Endothelial cell of umbilical vein (primary cell): Measurements from ENCODE around the gene TSFM. TPM values are rescaled to one million over a fixed set of nuclear protein-coding genes. Genes with fewer than 3 reads are reported as not detected.

Experiments used
- BruUV-seq: library from RNA; stranded (reverse); fragments of 400-500 nt; replicated peaks from 2 replicates; lab custom pipeline; 2021; lab: Mats Ljungman, UMichigan
- CTCF ChIA-PET: fragments of 300-600, 350-600 bp; sonication (Branson Sonifier 250); formaldehyde crosslinking; loops from one replicate; lab custom pipeline; 2021; ENCODE audit warnings: antibody characterized with exemption, inconsistent platforms; lab: Charles Lee
- POLR2A ChIA-PET: fragments of 300-600, 350-600 bp; sonication (Branson Sonifier 250); formaldehyde crosslinking; loops from one replicate; lab custom pipeline; 2021; ENCODE audit warnings: antibody characterized with exemption, inconsistent platforms; lab: Charles Lee
- DNase-seq: peaks from one replicate; pipeline ENCODE4 v3.0.0-alpha.2; 2011; ENCODE audit warnings: low read depth, low spot score
- FAIRE-seq: peaks from 2 replicates; lab custom pipeline; 2011; peaks lifted over from hg19 to GRCh38; lab: Jason Lieb, UNC
- H2AFZ ChIP-seq: 2 replicates; pipeline ENCODE4 v1.6.0; 2012; ENCODE audit warnings: low read depth, low read length, control low read depth, inconsistent platforms
- H3K27ac ChIP-seq: 2 replicates; pipeline ENCODE4 v1.5.1; 2011; ENCODE audit warnings: low read depth, mild to moderate bottlenecking, control low read depth, low read length, moderate library complexity; ENCODE audit not compliant: insufficient read depth
- H3K27me3 ChIP-seq, 2 experiments: 2 replicates each; pipeline versions ENCODE4 v1.6.0 to v1.6.1; 2011; ENCODE audit warnings: low read length in 2 of 2, mixed read lengths in 1 of 2; ENCODE audit not compliant: control insufficient read depth in 2 of 2, insufficient read depth in 2 of 2
- H3K36me3 ChIP-seq, 2 experiments: 2 replicates in 1 of 2; 3 replicates in 1 of 2; pipeline ENCODE4 v1.5.1; 2011; ENCODE audit warnings: low read length in 2 of 2, mild to moderate bottlenecking in 1 of 2, moderate library complexity in 1 of 2; ENCODE audit not compliant: control insufficient read depth in 2 of 2, insufficient read depth in 2 of 2; ENCODE audit errors: extremely low read depth in 1 of 2
- H3K4me1 ChIP-seq: 3 replicates; pipeline ENCODE4 v1.5.1; 2011; ENCODE audit warnings: mild to moderate bottlenecking, low read length; ENCODE audit not compliant: control insufficient read depth, insufficient read depth; ENCODE audit errors: extremely low read depth
- H3K4me2 ChIP-seq: 2 replicates; pipeline ENCODE4 v1.6.1; 2011; ENCODE audit warnings: low read length, control low read depth, mixed read lengths; ENCODE audit not compliant: insufficient read depth
- H3K4me3 ChIP-seq, 3 experiments: fragments of 200-600 bp in 1 of 3; sonication (generic), shearing (Covaris generic) in 1 of 3; replicated peaks in 1 of 3; 2 replicates each; pipeline ENCODE4 v1.5.1; 2011 to 2016; ENCODE audit warnings: control low read depth in 3 of 3, low read length in 3 of 3, mild to moderate bottlenecking in 2 of 3, inconsistent platforms in 1 of 3, low read depth in 1 of 3, moderate library complexity in 1 of 3; ENCODE audit not compliant: insufficient read depth in 1 of 3
- H3K79me2 ChIP-seq: 2 replicates; pipeline ENCODE4 v1.6.0; 2012; ENCODE audit warnings: low read length, inconsistent platforms; ENCODE audit not compliant: control insufficient read depth, insufficient read depth
- H3K9ac ChIP-seq: replicated peaks from 2 replicates; pipeline ENCODE3; 2011; ENCODE audit warnings: low read length, control low read depth; ENCODE audit not compliant: insufficient read depth; ENCODE audit errors: extremely low read depth
- H3K9me1 ChIP-seq: replicated peaks from 3 replicates; pipeline ENCODE4 v1.6.0; 2011; ENCODE audit warnings: mild to moderate bottlenecking, low read length; ENCODE audit not compliant: control insufficient read depth, insufficient read depth; ENCODE audit errors: extremely low read depth
- H3K9me3 ChIP-seq: replicated peaks from 2 replicates; pipeline ENCODE4 v1.5.1; 2012; ENCODE audit warnings: low read length, inconsistent platforms; ENCODE audit not compliant: control insufficient read depth, insufficient read depth
- H4K20me1 ChIP-seq: replicated peaks from 2 replicates; pipeline ENCODE3; 2011; ENCODE audit warnings: mild to moderate bottlenecking, low read length; ENCODE audit not compliant: control insufficient read depth, insufficient read depth; ENCODE audit errors: extremely low read depth
- EZH2 ChIP-seq: IDR thresholded peaks from 2 replicates; pipeline ENCODE4 v1.6.1; 2012; ENCODE audit warnings: borderline replicate concordance, low read depth, mild to moderate bottlenecking, moderate library complexity, low read length, inconsistent platforms; ENCODE audit not compliant: severe bottlenecking
- FOS ChIP-seq: IDR thresholded peaks from 2 replicates; pipeline ENCODE4 v1.6.1; 2011; ENCODE audit warnings: mild to moderate bottlenecking, low read length, moderate library complexity, borderline replicate concordance; ENCODE audit not compliant: insufficient read depth
- GATA2 ChIP-seq: IDR thresholded peaks from 2 replicates; pipeline ENCODE4 v1.7.0; 2011; ENCODE audit warnings: low read depth, mild to moderate bottlenecking, moderate library complexity, mixed read lengths, low read length; ENCODE audit not compliant: insufficient read length, insufficient read depth
- JUN ChIP-seq: IDR thresholded peaks from 2 replicates; pipeline ENCODE4 v1.6.1; 2011; ENCODE audit warnings: borderline replicate concordance, low read depth; ENCODE audit not compliant: insufficient read length, insufficient read depth
- MYC ChIP-seq: IDR thresholded peaks from one replicate; pipeline ENCODE4 v1.6.1; 2011; ENCODE audit warnings: mild to moderate bottlenecking, low read depth, low read length
- POLR2A ChIP-seq: IDR thresholded peaks from 2 replicates; pipeline ENCODE4 v1.6.1; 2012; ENCODE audit warnings: low read depth, mild to moderate bottlenecking, control low read depth, low read length
- POLR2AphosphoS5 ChIP-seq: IDR thresholded peaks from 2 replicates; pipeline ENCODE4 v1.6.1; 2012; ENCODE audit warnings: low read depth, mild to moderate bottlenecking, control low read depth, low read length, moderate library complexity; ENCODE audit not compliant: insufficient read depth
- dilution Hi-C: fragments of 300-500 bp; cut with MboI; formaldehyde crosslinking; loops from one replicate; pipeline ENCODE4 v1.15.0; 2019; ENCODE audit warnings: low sequenced_read_pairs; ENCODE audit not compliant: extremely low pct_ligation_motif_present
- intact Hi-C: fragments of 100-400 bp; cut with micrococcal nuclease; formaldehyde crosslinking; loops from one replicate; pipeline ENCODE4 v1.10.0; 2022
- polyA plus RNA-seq, 4 experiments: library from polyadenylated mRNA; depleted of rRNA in 3 of 4; stranded (reverse) in 3 of 4; unstranded in 1 of 4; fragments of >200 nt; gene quantifications; 2 replicates each; pipeline versions ENCODE4 v1.2.1 to v1.2.3, GENCODE V29; 2011 to 2012; ENCODE audit warnings: missing spikeins in 1 of 4
- total RNA-seq: library from RNA; stranded (reverse); gene quantifications from 2 replicates; pipeline ENCODE4 v1.2.3, GENCODE V29; 2021
- TF ChIP-seq, protein P1 (sequence below), 2 donors: IDR thresholded peaks; 1 replicate in 1 of 2; 2 replicates in 1 of 2; pipeline ENCODE4 v1.5.1; 2011; ENCODE audit warnings: low read length in 2 of 2, mild to moderate bottlenecking in 2 of 2, moderate library complexity in 2 of 2, control low read depth in 1 of 2, inconsistent platforms in 1 of 2, low read depth in 1 of 2; ENCODE audit not compliant: insufficient read depth in 1 of 2; ENCODE audit errors: extremely low read depth in 1 of 2
- TF ChIP-seq, protein P2 (sequence below): IDR thresholded peaks from 2 replicates; pipeline ENCODE4 v1.6.1; 2011; ENCODE audit not compliant: insufficient read depth, insufficient read length

TSFM gene
- total and polyA plus RNA-seq, 2 donors (not counting 3 experiments of a cell fraction or from before 2014, with no cell fraction given), result 16.5 to 41.8 TPM

DNA sequence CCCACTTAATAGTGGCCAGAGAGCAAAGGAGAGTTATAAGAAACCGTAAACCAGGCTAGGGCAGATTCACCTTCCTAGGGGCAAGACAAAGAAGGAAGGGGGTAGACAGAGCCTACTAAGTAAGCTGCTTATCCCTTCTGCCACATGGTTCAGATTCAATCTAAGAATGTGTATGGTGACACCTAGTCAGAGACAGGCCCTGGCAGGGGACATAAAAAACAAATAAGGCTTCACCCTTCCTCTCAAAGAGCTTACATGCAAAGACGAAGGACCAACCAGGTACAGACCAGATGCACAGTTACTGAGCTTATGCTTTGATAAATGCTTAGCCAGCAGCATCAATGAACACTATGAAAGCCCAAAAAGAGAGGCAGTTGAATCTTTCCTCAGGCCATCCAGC lies 20.1 kb upstream of the TSFM start:
- no peak for TF ChIP-seq POLR2AphosphoS5
- no peak for TF ChIP-seq GATA2
- no peak for TF ChIP-seq MYC
- no peak for TF ChIP-seq EZH2
- TF ChIP-seq JUN, result no peak
- TF ChIP-seq, protein P1, sequence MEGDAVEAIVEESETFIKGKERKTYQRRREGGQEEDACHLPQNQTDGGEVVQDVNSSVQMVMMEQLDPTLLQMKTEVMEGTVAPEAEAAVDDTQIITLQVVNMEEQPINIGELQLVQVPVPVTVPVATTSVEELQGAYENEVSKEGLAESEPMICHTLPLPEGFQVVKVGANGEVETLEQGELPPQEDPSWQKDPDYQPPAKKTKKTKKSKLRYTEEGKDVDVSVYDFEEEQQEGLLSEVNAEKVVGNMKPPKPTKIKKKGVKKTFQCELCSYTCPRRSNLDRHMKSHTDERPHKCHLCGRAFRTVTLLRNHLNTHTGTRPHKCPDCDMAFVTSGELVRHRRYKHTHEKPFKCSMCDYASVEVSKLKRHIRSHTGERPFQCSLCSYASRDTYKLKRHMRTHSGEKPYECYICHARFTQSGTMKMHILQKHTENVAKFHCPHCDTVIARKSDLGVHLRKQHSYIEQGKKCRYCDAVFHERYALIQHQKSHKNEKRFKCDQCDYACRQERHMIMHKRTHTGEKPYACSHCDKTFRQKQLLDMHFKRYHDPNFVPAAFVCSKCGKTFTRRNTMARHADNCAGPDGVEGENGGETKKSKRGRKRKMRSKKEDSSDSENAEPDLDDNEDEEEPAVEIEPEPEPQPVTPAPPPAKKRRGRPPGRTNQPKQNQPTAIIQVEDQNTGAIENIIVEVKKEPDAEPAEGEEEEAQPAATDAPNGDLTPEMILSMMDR (IDR thresholded peaks at IDR 0.05; ENCODE audit: extremely low read depth in 1 of 2, insufficient read depth in 1 of 2, low read depth in 1 of 2, low read length in 2 of 2), result no peak
- no peak for TF ChIP-seq FOS
- TF ChIP-seq, protein P2, sequence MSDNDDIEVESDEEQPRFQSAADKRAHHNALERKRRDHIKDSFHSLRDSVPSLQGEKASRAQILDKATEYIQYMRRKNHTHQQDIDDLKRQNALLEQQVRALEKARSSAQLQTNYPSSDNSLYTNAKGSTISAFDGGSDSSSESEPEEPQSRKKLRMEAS, result no peak
- TF ChIP-seq POLR2A, result no peak
- DNase-seq (no peak), FAIRE-seq (no peak)
- dilution Hi-C loops (no loop called here), intact Hi-C loops (no loop called here)
- Histone ChIP-seq H3K4me1 (peaks cover 17% of the 10 kb centered on the region), H4K20me1 (no peaks in the 10 kb centered on the region), H3K27ac (no peak overlapping the region), H3K9me1 (no peaks in the 10 kb centered on the region), H3K27me3 (peaks cover 39 to 41% of the 10 kb centered on the region in 2 experiments), H3K4me3 (no peak overlapping the region), H3K79me2 (no peaks in the 10 kb centered on the region), H3K36me3 (no peaks in the 10 kb centered on the region), H3K4me2 (no peak overlapping the region), H3K9me3 (no peaks in the 10 kb centered on the region), H3K9ac (no peak overlapping the region), H2AFZ (no peak overlapping the region)
- BruUV-seq, result no TSS peak
- CTCF ChIA-PET, result no interaction called here
- POLR2A ChIA-PET, result no interaction called here
